ENCODE measurements around the gene CTR9.
"Not testable (repeated sequence)": the region's sequence is repeated elsewhere in the genome, so short reads cannot be mapped to it uniquely, and the experiment has no call there.

Gene CTR9

GRCh38 chr11:10784232-10785145, 33.4 kb downstream of the CTR9 start:
- no peak for FAIRE-seq

GRCh38 chr11:10785146-10785474, 34.1 kb downstream of the CTR9 start:
- no peak for FAIRE-seq

GRCh38 chr11:10786451-10786850, 35.4 kb downstream of the CTR9 start:
- FAIRE-seq: no peak

GRCh38 chr11:10792385-10793068, 41.5 kb downstream of the CTR9 start:
- no peak for FAIRE-seq

- FAIRE-seq: no peak
These were observed 42.6 kb downstream of the CTR9 start for GRCh38 chr11:10793470-10794255.

- no peak for FAIRE-seq
These were observed 45.1 kb downstream of the CTR9 start for GRCh38 chr11:10796191-10796590.

GRCh38 chr11:10797001-10797400, 46.0 kb downstream of the CTR9 start:
- no peak for FAIRE-seq

- no peak for FAIRE-seq
These were observed 46.5 kb downstream of the CTR9 start for GRCh38 chr11:10797531-10797930.

GRCh38 chr11:10798330-10798928, 47.4 kb downstream of the CTR9 start:
- FAIRE-seq: no peak

- no peak for FAIRE-seq
These were observed 49.2 kb downstream of the CTR9 start for GRCh38 chr11:10800292-10800691.

- FAIRE-seq: no peak
These were observed 52.6 kb downstream of the CTR9 start for GRCh38 chr11:10803676-10804075.

- no peak for FAIRE-seq
These were observed 54.7 kb downstream of the CTR9 start for GRCh38 chr11:10805741-10806140.

- no peak for FAIRE-seq
These were observed 55.2 kb downstream of the CTR9 start for GRCh38 chr11:10806206-10806605.

GRCh38 chr11:10807493-10808234, 56.6 kb downstream of the CTR9 start:
- FAIRE-seq: no peak

- FAIRE-seq: no peak
These were observed 57.1 kb downstream of the CTR9 start for GRCh38 chr11:10808235-10808552.

GRCh38 chr11:10808553-10809372, 57.7 kb downstream of the CTR9 start, which contains the start of gene EIF4G2:
EIF4G2 (minus strand) TSS chr11:10808926.
- no peak for FAIRE-seq

GRCh38 chr11:10809373-10810160, 58.5 kb downstream of the CTR9 start:
- no peak for FAIRE-seq

GRCh38 chr11:10813945-10814344, 62.9 kb downstream of the CTR9 start:
- FAIRE-seq: no peak

GRCh38 chr11:10818594-10818993, 67.5 kb downstream of the CTR9 start:
- FAIRE-seq: no peak

- not testable (repeated sequence) for FAIRE-seq
These were observed 71.4 kb downstream of the CTR9 start for GRCh38 chr11:10822491-10822890.
